ENCODE data around the gene PPARD. TPM values are rescaled to one million over a fixed set of nuclear protein-coding genes. Genes with fewer than 3 reads are reported as not detected.
"Not testable (repeated sequence)": the region's sequence is repeated elsewhere in the genome, so short reads cannot be mapped to it uniquely, and the experiment has no call there.

PPARD gene
- total RNA-seq, 1 donor from 2014 or later = 9.9 TPM

DNA sequence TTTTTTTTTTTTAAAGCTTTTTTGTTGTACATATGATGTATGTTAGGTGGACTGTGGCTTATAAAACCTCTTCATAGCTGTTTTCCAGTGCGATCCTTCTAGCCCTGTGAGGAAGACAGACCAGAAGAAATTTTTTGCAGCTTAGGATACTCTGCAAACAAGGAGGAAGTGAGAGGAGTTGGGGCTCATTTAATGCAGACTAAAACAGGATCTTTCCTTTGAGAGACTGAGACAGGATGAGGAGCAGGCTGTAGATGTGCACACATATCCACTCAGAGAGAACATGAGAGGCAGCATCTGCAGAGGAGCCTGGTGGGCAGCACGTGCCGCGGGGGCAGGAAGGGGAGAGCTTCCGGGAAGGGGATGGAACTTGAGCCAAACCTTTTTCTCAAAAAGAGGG lies 45.7 kb downstream of the PPARD start:
- Mint-ChIP-seq H3K36me3 (ENCODE audit: low read depth, unreplicated experiment) (peaks cover 3% of the 10 kb centered on the region), H3K27ac (ENCODE audit: unreplicated experiment) (no peak overlapping the region), H3K9me3 (ENCODE audit: unreplicated experiment) (peaks cover under 1% of the 10 kb centered on the region), H3K4me1 (ENCODE audit: low read depth, unreplicated experiment) (peaks cover 8% of the 10 kb centered on the region), H3K4me3 (ENCODE audit: unreplicated experiment) (no peak overlapping the region), H3K27me3 (ENCODE audit: low read depth, unreplicated experiment) (no peaks in the 10 kb centered on the region)
- no peak overlapping the region for H3K4me2 ChIP-seq (ENCODE audit: low read length)
- H2AFZ ChIP-seq (ENCODE audit: low read depth, low read length) = no peak overlapping the region
- no peak overlapping the region for H3K27ac ChIP-seq (ENCODE audit: low read depth, low read length)
- H3K4me1 ChIP-seq (ENCODE audit: insufficient read depth, low read length) = peaks cover 49% of the 10 kb centered on the region
- H3K9ac ChIP-seq (ENCODE audit: low read length) = no peak overlapping the region
- TF ChIP-seq CTCF (IDR thresholded peaks at IDR 0.05; ENCODE audit: insufficient read depth, low read depth, low read length) (no peak), EZH2 (IDR thresholded peaks at IDR 0.05; ENCODE audit: insufficient read depth, low read length) (no peak)
- H3K36me3 ChIP-seq (ENCODE audit: insufficient read depth, low read length) = no peaks in the 10 kb centered on the region
- DNase-seq (ENCODE audit: low read depth) = no peak
- no peaks in the 10 kb centered on the region for H3K27me3 ChIP-seq (ENCODE audit: insufficient read depth, low read length)
- no peaks in the 10 kb centered on the region for H3K9me3 ChIP-seq (ENCODE audit: insufficient read depth, low read depth, low read length)
- peaks cover 39% of the 10 kb centered on the region for H3K79me2 ChIP-seq (ENCODE audit: insufficient read depth, low read length)
- H4K20me1 ChIP-seq (ENCODE audit: insufficient read depth, low read length) = no peaks in the 10 kb centered on the region
- H3K4me3 ChIP-seq (ENCODE audit: insufficient read depth, low read depth, low read length) = no peak overlapping the region
- FAIRE-seq = no peak

- TF ChIP-seq EZH2 (IDR thresholded peaks at IDR 0.05; ENCODE audit: insufficient read depth, low read length) = no peak
- no peak for TF ChIP-seq CTCF (IDR thresholded peaks at IDR 0.05; ENCODE audit: insufficient read depth, low read depth, low read length)
- H3K27ac ChIP-seq (ENCODE audit: low read depth, low read length) = no peak overlapping the region
- H3K4me2 ChIP-seq (ENCODE audit: low read length) = no peak overlapping the region
- FAIRE-seq (no peak), DNase-seq (ENCODE audit: low read depth) (no peak)
- H3K9me3 ChIP-seq (ENCODE audit: insufficient read depth, low read depth, low read length) = no peaks in the 10 kb centered on the region
- no peak overlapping the region for H3K4me3 Mint-ChIP-seq (ENCODE audit: unreplicated experiment)
- no peak overlapping the region for H3K4me3 ChIP-seq (ENCODE audit: insufficient read depth, low read depth, low read length)
- H3K9ac ChIP-seq (ENCODE audit: low read length) = no peak overlapping the region
- no peaks in the 10 kb centered on the region for H4K20me1 ChIP-seq (ENCODE audit: insufficient read depth, low read length)
- H2AFZ ChIP-seq (ENCODE audit: low read depth, low read length) = no peak overlapping the region
- H3K27me3 ChIP-seq (ENCODE audit: insufficient read depth, low read length) = no peaks in the 10 kb centered on the region
- no peaks in the 10 kb centered on the region for H3K27me3 Mint-ChIP-seq (ENCODE audit: low read depth, unreplicated experiment)
- H3K4me1 ChIP-seq (ENCODE audit: insufficient read depth, low read length) = peaks cover 58% of the 10 kb centered on the region
- no peaks in the 10 kb centered on the region for H3K9me3 Mint-ChIP-seq (ENCODE audit: unreplicated experiment)
- peak overlapping the region; percentile 58 for H3K27ac Mint-ChIP-seq (ENCODE audit: unreplicated experiment)
- no peaks in the 10 kb centered on the region for H3K36me3 ChIP-seq (ENCODE audit: insufficient read depth, low read length)
- H3K79me2 ChIP-seq (ENCODE audit: insufficient read depth, low read length) = peaks cover 42% of the 10 kb centered on the region
- peaks cover 2% of the 10 kb centered on the region for H3K36me3 Mint-ChIP-seq (ENCODE audit: low read depth, unreplicated experiment)
- H3K4me1 Mint-ChIP-seq (ENCODE audit: low read depth, unreplicated experiment) = peaks cover 8% of the 10 kb centered on the region
Observed at GRCh38 chr6:35388772-35389352, 46.5 kb downstream of the PPARD start.

GRCh38 chr6:35389386-35389785 lies 47.0 kb downstream of the PPARD start:
- not testable (repeated sequence) for H3K9ac ChIP-seq (ENCODE audit: low read length); H3K4me3 ChIP-seq (ENCODE audit: insufficient read depth, low read depth, low read length); H3K9me3 ChIP-seq (ENCODE audit: insufficient read depth, low read depth, low read length); H3K27me3 Mint-ChIP-seq (ENCODE audit: low read depth, unreplicated experiment); H4K20me1 ChIP-seq (ENCODE audit: insufficient read depth, low read length); H3K4me3 Mint-ChIP-seq (ENCODE audit: unreplicated experiment); H2AFZ ChIP-seq (ENCODE audit: low read depth, low read length); H3K9me3 Mint-ChIP-seq (ENCODE audit: unreplicated experiment); DNase-seq (ENCODE audit: low read depth); H3K27ac ChIP-seq (ENCODE audit: low read depth, low read length); H3K4me2 ChIP-seq (ENCODE audit: low read length); H3K27me3 ChIP-seq (ENCODE audit: insufficient read depth, low read length); FAIRE-seq; H3K36me3 ChIP-seq (ENCODE audit: insufficient read depth, low read length); H3K36me3 Mint-ChIP-seq (ENCODE audit: low read depth, unreplicated experiment)
- H3K4me1 ChIP-seq (ENCODE audit: insufficient read depth, low read length) = peaks cover 63% of the 10 kb centered on the region
- Mint-ChIP-seq H3K27ac (ENCODE audit: unreplicated experiment) (peak overlapping the region; percentile 58), H3K4me1 (ENCODE audit: low read depth, unreplicated experiment) (peaks cover 10% of the 10 kb centered on the region)
- peaks cover 46% of the 10 kb centered on the region for H3K79me2 ChIP-seq (ENCODE audit: insufficient read depth, low read length)
